DOHH2 (cell line): Measurements from ENCODE around the gene ACBD5.

Experiments
- CTCF ChIP-seq: fragments of 200-600 bp; sonication (generic); IDR thresholded peaks from one replicate; pipeline ENCODE4 v1.5.1; 2014; ENCODE audit warnings: antibody characterized with exemption, mild to moderate bottlenecking, low read depth, low read length; ENCODE audit not compliant: poor library complexity, severe bottlenecking
- EZH2phosphoT487 ChIP-seq: fragments of 200-600 bp; sonication (generic); IDR thresholded peaks from 2 replicates; pipeline ENCODE4 v1.6.1; 2017; ENCODE audit warnings: borderline replicate concordance, mild to moderate bottlenecking, antibody characterized with exemption, low read length, moderate library complexity, mixed read lengths

GRCh38 chr10:27147701-27148100 lies 92.9 kb downstream of the ACBD5 start:
- TF ChIP-seq CTCF (no peak), EZH2phosphoT487 (no peak)
